Activated naive CD8-positive, alpha-beta T cell treated with anti-CD3 and anti-CD28 coated beads, Interleukin-2, amount 10 ng/mL, durations not matched to agents 7 days and 5 days (primary cell): ENCODE measurements around the gene KRI1. TPM values are rescaled to one million over a fixed set of nuclear protein-coding genes. Genes with fewer than 3 reads are reported as not detected.

Experiments
- microRNA-seq: library from miRNA; unstranded; fragments of <30 nt; microRNA quantifications from one replicate; pipeline ENCODE4 v1.2.0, GENCODE V29; 2022
- total RNA-seq, 2 experiments: library from RNA; stranded (reverse); gene quantifications; one replicate each; pipeline ENCODE4 v1.2.3, GENCODE V29; 2021

The KRI1 gene
- total RNA-seq, 2 experiments from 2014 or later = 76.2 to 85.4 TPM

Small RNAs within 50 kb of the gene (microRNA-seq; reads per million reads assigned to microRNA genes)
- not detected for gene MIR1238

Other genes with a start within 250 kb of the KRI1 start
- gene FDX2, start 250.0 kb downstream of the KRI1 start, total RNA-seq = 1 to 10 TPM; 7.6 to 9.4 TPM
- gene RAVER1, start 232.5 kb downstream of the KRI1 start, total RNA-seq = 10 to 100 TPM; 77.9 to 78.5 TPM
- 100 to 1,000 TPM; 182 to 189 TPM for gene ICAM3, start 226.4 kb downstream of the KRI1 start, total RNA-seq
- gene TYK2, start 185.4 kb downstream of the KRI1 start, total RNA-seq = 100 to 1,000 TPM; 277 to 290 TPM
- gene CDC37, start 162.5 kb downstream of the KRI1 start, total RNA-seq = 100 to 1,000 TPM; 242 to 248 TPM
- gene PDE4A, start 145.5 kb downstream of the KRI1 start, total RNA-seq = 10 to 100 TPM; 28.2 to 29.2 TPM
- 10 to 100 TPM; 82.2 to 82.7 TPM for gene KEAP1, start 62.7 kb downstream of the KRI1 start, total RNA-seq
- 1 to 10 TPM; 3.3 to 4.7 TPM for gene S1PR5, start 48.6 kb downstream of the KRI1 start, total RNA-seq
- 10 to 100 TPM; 50.4 to 66.6 TPM for gene ATG4D, start 22.1 kb downstream of the KRI1 start, total RNA-seq
- gene CDKN2D, start 3.0 kb upstream of the KRI1 start, total RNA-seq = 10 to 100 TPM; 93.0 to 95.9 TPM
- not detected for gene AP1M2, start 21.3 kb upstream of the KRI1 start, total RNA-seq
- 100 to 1,000 TPM; 155 to 156 TPM for gene SLC44A2, start 59.5 kb upstream of the KRI1 start, total RNA-seq
- gene ILF3, start 88.3 kb upstream of the KRI1 start, total RNA-seq = 100 to 1,000 TPM; 344 to 354 TPM
- 10 to 100 TPM; 35.9 to 37.7 TPM for gene QTRT1, start 135.4 kb upstream of the KRI1 start, total RNA-seq
- 100 to 1,000 TPM; 249 to 259 TPM for gene DNM2, start 152.1 kb upstream of the KRI1 start, total RNA-seq